Activated T-cell treated with anti-CD3 and anti-CD28 coated beads, Interleukin-2, amount 50 U/mL, for 4 hours (primary cell): ENCODE results near the gene ABCD3. TPM values are rescaled to one million over a fixed set of nuclear protein-coding genes. Genes with fewer than 3 reads are reported as not detected.

Source experiments
- ATAC-seq, 2 donors: fragments of 200-7000 bp; cut with Tn5 transposase; one replicate each; pipeline ENCODE4 v1.10.0; 2021
- DNase-seq: peaks from one replicate; pipeline ENCODE4 v3.0.0-alpha.2; 2020
- H3K27me3 Mint-ChIP-seq: one replicate; pipeline ENCODE4 v1.8.0; 2021; ENCODE audit warnings: low read depth, mixed read lengths
- H3K36me3 Mint-ChIP-seq: one replicate; pipeline ENCODE4 v1.8.0; 2022; ENCODE audit warnings: mixed read lengths; ENCODE audit not compliant: insufficient read depth
- H3K4me1 Mint-ChIP-seq: one replicate; pipeline ENCODE4 v1.8.0; 2021; ENCODE audit warnings: low read depth, mixed read lengths
- H3K4me3 Mint-ChIP-seq: one replicate; pipeline ENCODE4 v1.8.0; 2021; ENCODE audit warnings: mild to moderate bottlenecking, moderate library complexity, mixed read lengths
- H3K9me3 Mint-ChIP-seq: one replicate; pipeline ENCODE4 v1.8.0; 2021; ENCODE audit warnings: mixed read lengths
- total RNA-seq, 3 donors: library from RNA; stranded (reverse); gene quantifications; one replicate each; pipeline ENCODE4 v1.2.1, GENCODE V29; 2021

The ABCD3 gene
- total RNA-seq, 3 donors from 2014 or later, result 43.9 to 127 (median 72.6) TPM

GRCh38 chr1:94514095-94514727, 96.0 kb downstream of the ABCD3 start:
- Mint-ChIP-seq H3K4me3 (no peak overlapping the region), H3K4me1 (no peaks in the 10 kb centered on the region), H3K9me3 (no peaks in the 10 kb centered on the region), H3K36me3 (peaks cover 25% of the 10 kb centered on the region), H3K27me3 (no peaks in the 10 kb centered on the region)
- ATAC-seq (no peak), DNase-seq (no peak)

- no peak overlapping the region for H3K4me3 Mint-ChIP-seq
- no peaks in the 10 kb centered on the region for H3K27me3 Mint-ChIP-seq
- H3K4me1 Mint-ChIP-seq, result no peaks in the 10 kb centered on the region
- ATAC-seq (no peak), DNase-seq (no peak)
- H3K9me3 Mint-ChIP-seq, result no peaks in the 10 kb centered on the region
- H3K36me3 Mint-ChIP-seq, result peaks cover 18% of the 10 kb centered on the region
These were observed 97.2 kb downstream of the ABCD3 start for GRCh38 chr1:94515296-94515947.

DNA sequence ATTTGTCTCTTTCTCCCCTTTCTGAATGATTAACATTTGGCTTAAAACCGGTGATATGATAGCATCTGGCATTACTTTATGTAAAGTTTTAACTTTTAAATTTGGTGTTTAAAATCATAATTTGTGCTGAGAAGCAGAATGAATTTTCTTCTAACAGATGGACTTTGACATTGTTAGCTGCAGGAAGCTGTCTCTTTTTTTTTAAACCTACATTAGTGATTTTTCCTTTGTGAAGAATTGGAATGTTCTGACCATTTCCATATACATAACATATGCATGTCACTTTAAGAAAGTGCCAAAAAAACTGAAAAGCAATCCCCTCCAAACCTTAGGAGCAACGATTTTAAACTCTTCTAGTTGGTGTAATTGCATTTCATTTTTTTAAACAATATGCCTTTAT, 101.2 kb downstream of the ABCD3 start:
- Mint-ChIP-seq H3K9me3 (no peaks in the 10 kb centered on the region), H3K4me3 (no peak overlapping the region), H3K36me3 (peaks cover 11% of the 10 kb centered on the region), H3K27me3 (no peaks in the 10 kb centered on the region), H3K4me1 (no peaks in the 10 kb centered on the region)
- DNase-seq, result no peak
- ATAC-seq, result no peak

GRCh38 chr1:94522304-94522703, 104.1 kb downstream of the ABCD3 start:
- Mint-ChIP-seq H3K4me3 (no peak overlapping the region), H3K4me1 (no peaks in the 10 kb centered on the region), H3K36me3 (peaks cover 3% of the 10 kb centered on the region), H3K27me3 (no peaks in the 10 kb centered on the region), H3K9me3 (no peaks in the 10 kb centered on the region)
- ATAC-seq (no peak), DNase-seq (no peak)

GRCh38 chr1:94524531-94524930, 106.3 kb downstream of the ABCD3 start:
- Mint-ChIP-seq H3K4me3 (no peak overlapping the region), H3K36me3 (no peaks in the 10 kb centered on the region), H3K27me3 (no peaks in the 10 kb centered on the region), H3K4me1 (no peaks in the 10 kb centered on the region), H3K9me3 (no peaks in the 10 kb centered on the region)
- no peak for DNase-seq
- ATAC-seq, result no peak

DNA sequence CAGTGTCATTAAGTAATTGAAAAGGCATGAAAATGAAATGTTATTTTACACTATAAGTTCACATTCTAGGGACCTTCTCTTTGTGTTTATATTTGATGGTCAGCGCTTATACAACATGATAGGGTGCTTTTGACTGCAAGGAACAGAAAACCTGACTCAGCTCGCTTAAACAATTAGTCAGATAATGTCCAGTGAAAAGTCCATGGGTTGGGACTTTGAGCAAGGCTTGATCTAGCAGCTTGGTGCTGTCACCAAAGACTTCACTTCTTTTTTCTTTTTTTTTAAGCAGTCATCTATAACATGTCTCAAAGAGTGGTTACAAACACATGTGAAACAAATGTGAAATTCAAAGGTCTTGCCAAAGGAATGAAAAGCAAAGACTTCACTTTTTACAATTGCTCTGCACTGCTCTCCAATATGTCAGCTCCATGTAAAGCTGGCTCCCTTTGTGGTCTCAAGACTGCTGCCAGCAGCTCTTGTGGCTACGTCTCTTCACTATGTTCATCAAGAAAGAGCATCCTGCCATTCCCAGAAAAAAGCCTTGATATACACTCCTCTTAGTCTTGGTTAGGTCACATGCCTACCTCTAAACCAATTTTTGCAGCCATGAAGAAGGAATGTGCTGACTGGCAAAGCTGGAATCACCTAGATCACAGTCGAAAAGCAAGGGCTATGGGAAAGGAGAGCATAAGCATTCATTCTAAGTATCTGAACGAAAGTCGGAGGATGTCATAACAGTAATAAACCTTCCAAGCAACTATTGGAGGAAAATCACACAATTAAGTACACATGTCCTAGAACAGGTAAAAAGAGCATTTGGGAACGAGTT, 108.2 kb downstream of the ABCD3 start:
- H3K27me3 Mint-ChIP-seq, result no peaks in the 10 kb centered on the region
- DNase-seq, result no peak
- ATAC-seq, result no peak
- no peak overlapping the region for H3K4me3 Mint-ChIP-seq
- H3K36me3 Mint-ChIP-seq, result no peaks in the 10 kb centered on the region
- no peaks in the 10 kb centered on the region for H3K9me3 Mint-ChIP-seq
- H3K4me1 Mint-ChIP-seq, result no peaks in the 10 kb centered on the region

GRCh38 chr1:94527447-94528031, 109.3 kb downstream of the ABCD3 start:
- ATAC-seq, result no peak
- Mint-ChIP-seq H3K4me1 (no peaks in the 10 kb centered on the region), H3K36me3 (no peaks in the 10 kb centered on the region), H3K4me3 (no peak overlapping the region), H3K9me3 (no peaks in the 10 kb centered on the region), H3K27me3 (no peaks in the 10 kb centered on the region)
- DNase-seq, result no peak

- ATAC-seq (no peak), DNase-seq (no peak)
- no peaks in the 10 kb centered on the region for H3K9me3 Mint-ChIP-seq
- H3K4me1 Mint-ChIP-seq, result no peaks in the 10 kb centered on the region
- H3K36me3 Mint-ChIP-seq, result no peaks in the 10 kb centered on the region
- no peak overlapping the region for H3K4me3 Mint-ChIP-seq
- H3K27me3 Mint-ChIP-seq, result no peaks in the 10 kb centered on the region
These were observed 110.1 kb downstream of the ABCD3 start for GRCh38 chr1:94528299-94528698.

GRCh38 chr1:94528826-94529225, 110.6 kb downstream of the ABCD3 start:
- no peak for DNase-seq
- Mint-ChIP-seq H3K36me3 (no peaks in the 10 kb centered on the region), H3K9me3 (no peaks in the 10 kb centered on the region), H3K4me1 (no peaks in the 10 kb centered on the region), H3K27me3 (no peaks in the 10 kb centered on the region), H3K4me3 (no peak overlapping the region)
- no peak for ATAC-seq

DNA sequence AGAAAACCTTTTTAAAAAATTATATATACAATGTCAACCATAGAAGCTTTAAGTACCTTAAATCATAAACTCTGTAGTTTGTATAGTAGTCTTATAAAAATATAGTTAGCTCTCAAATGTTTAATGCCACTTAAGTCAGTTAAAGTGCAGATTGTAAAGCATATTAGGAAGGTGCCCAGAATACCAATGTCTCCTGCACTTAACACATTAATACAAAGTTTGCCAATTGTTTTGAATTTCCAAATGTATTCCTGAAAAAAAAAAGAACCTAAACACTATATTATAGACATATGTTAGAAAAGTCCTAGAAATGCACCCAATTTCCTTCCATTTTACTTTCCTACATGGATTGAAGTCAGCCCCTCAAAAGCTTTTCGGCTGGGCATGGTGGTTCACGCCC, 111.2 kb downstream of the ABCD3 start:
- Mint-ChIP-seq H3K27me3 (no peaks in the 10 kb centered on the region), H3K36me3 (no peaks in the 10 kb centered on the region), H3K9me3 (no peaks in the 10 kb centered on the region), H3K4me1 (no peaks in the 10 kb centered on the region), H3K4me3 (no peak overlapping the region)
- ATAC-seq (no peak), DNase-seq (no peak)

GRCh38 chr1:94530373-94530878, 112.2 kb downstream of the ABCD3 start:
- no peak overlapping the region for H3K4me3 Mint-ChIP-seq
- H3K36me3 Mint-ChIP-seq, result no peaks in the 10 kb centered on the region
- no peaks in the 10 kb centered on the region for H3K4me1 Mint-ChIP-seq
- H3K9me3 Mint-ChIP-seq, result no peaks in the 10 kb centered on the region
- DNase-seq (no peak), ATAC-seq (no peak)
- peaks cover 3% of the 10 kb centered on the region for H3K27me3 Mint-ChIP-seq

DNA sequence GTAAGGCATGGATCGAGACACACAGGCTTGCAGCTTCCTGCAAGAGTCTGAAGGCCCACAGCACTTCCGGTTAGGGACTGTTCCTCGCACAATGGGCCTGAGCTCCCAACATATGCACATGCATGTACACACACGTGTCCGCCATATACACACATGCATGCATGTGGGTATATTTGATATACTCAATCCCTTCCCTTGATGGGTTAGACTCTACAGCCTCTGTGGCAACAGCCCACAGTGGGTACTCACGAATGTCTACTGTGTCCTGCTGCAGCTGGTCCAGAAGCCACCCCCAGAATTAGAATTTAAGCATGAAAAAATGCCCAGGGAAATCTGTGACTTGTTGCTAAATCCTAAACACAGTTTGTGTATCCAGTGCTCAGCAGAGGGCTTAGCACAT, 113.5 kb downstream of the ABCD3 start:
- Mint-ChIP-seq H3K4me1 (no peaks in the 10 kb centered on the region), H3K27me3 (peaks cover 6% of the 10 kb centered on the region), H3K4me3 (no peak overlapping the region), H3K36me3 (no peaks in the 10 kb centered on the region), H3K9me3 (no peaks in the 10 kb centered on the region)
- DNase-seq, result no peak
- no peak for ATAC-seq

- Mint-ChIP-seq H3K27me3 (peaks cover 10% of the 10 kb centered on the region), H3K9me3 (no peaks in the 10 kb centered on the region), H3K4me1 (no peaks in the 10 kb centered on the region), H3K4me3 (no peak overlapping the region), H3K36me3 (no peaks in the 10 kb centered on the region)
- DNase-seq, result no peak
- no peak for ATAC-seq
These were observed 113.9 kb downstream of the ABCD3 start for GRCh38 chr1:94532077-94532476.

GRCh38 chr1:94535095-94535494, 116.9 kb downstream of the ABCD3 start:
- Mint-ChIP-seq H3K4me3 (no peak overlapping the region), H3K4me1 (no peaks in the 10 kb centered on the region), H3K9me3 (no peaks in the 10 kb centered on the region), H3K27me3 (peaks cover 27% of the 10 kb centered on the region), H3K36me3 (no peaks in the 10 kb centered on the region)
- DNase-seq (no peak), ATAC-seq (no peak)
